OCI-LY7 (cell line): ENCODE measurements around the gene LIMS1. TPM values are rescaled to one million over a fixed set of nuclear protein-coding genes. Genes with fewer than 3 reads are reported as not detected.

Source experiments
- BruUV-seq: library from RNA; stranded (reverse); fragments of 400-500 nt; replicated peaks from 2 replicates; lab custom pipeline; 2021; lab: Mats Ljungman, UMichigan
- CTCF ChIA-PET: fragments of 300-600 bp; sonication (Branson Sonifier 250); formaldehyde crosslinking; loops from one replicate; lab custom pipeline; 2022; ENCODE audit warnings: antibody characterized with exemption; ENCODE audit not compliant: unreplicated experiment; lab: Charles Lee
- POLR2A ChIA-PET: fragments of 300-600 bp; sonication (Branson Sonifier 250); formaldehyde crosslinking; loops from one replicate; lab custom pipeline; 2022; ENCODE audit warnings: antibody characterized with exemption; lab: Charles Lee
- DNase-seq: peaks from one replicate; pipeline ENCODE4 v3.0.0-alpha.2; 2015; ENCODE audit warnings: low spot score
- H2AFZ ChIP-seq: fragments of 200-600 bp; sonication (generic), shearing (Covaris generic); 2 replicates; pipeline ENCODE4 v1.6.1; 2014; ENCODE audit warnings: mild to moderate bottlenecking, antibody characterized with exemption, low read length, moderate library complexity
- H3K27ac ChIP-seq: fragments of 200-600 bp; sonication (generic); 2 replicates; pipeline ENCODE4 v1.5.1; 2014; ENCODE audit warnings: mixed run types, low read depth, mild to moderate bottlenecking, moderate library complexity, low read length, inconsistent platforms; ENCODE audit not compliant: poor library complexity, severe bottlenecking
- H3K36me3 ChIP-seq: fragments of 200-600 bp; sonication (generic); 2 replicates; pipeline ENCODE4 v1.6.1; 2014; ENCODE audit warnings: mild to moderate bottlenecking, antibody characterized with exemption, low read length, moderate library complexity, mixed read lengths; ENCODE audit not compliant: insufficient read depth
- H3K4me1 ChIP-seq: fragments of 200-600 bp; sonication (generic); 2 replicates; pipeline ENCODE4 v1.5.1; 2014; ENCODE audit warnings: mild to moderate bottlenecking, low read length; ENCODE audit not compliant: insufficient read depth, poor library complexity, severe bottlenecking
- H3K4me2 ChIP-seq: fragments of 200-600 bp; sonication (generic); 2 replicates; pipeline ENCODE4 v1.6.1; 2014; ENCODE audit warnings: mild to moderate bottlenecking, low read length
- H3K4me3 ChIP-seq: fragments of 200-600 bp; sonication (generic); 2 replicates; pipeline ENCODE4 v1.5.1; 2014; ENCODE audit warnings: mild to moderate bottlenecking, low read depth, low read length; ENCODE audit not compliant: poor library complexity, severe bottlenecking
- H3K79me2 ChIP-seq: fragments of 200-600 bp; sonication (generic); 2 replicates; pipeline ENCODE4 v1.6.1; 2016; ENCODE audit warnings: low read depth, mild to moderate bottlenecking, low read length, moderate library complexity, mixed read lengths; ENCODE audit not compliant: insufficient read depth
- H3K9me2 ChIP-seq: fragments of 200-600 bp; sonication (generic); 2 replicates; pipeline ENCODE4 v1.6.1; 2016; ENCODE audit warnings: mild to moderate bottlenecking, low read length, mixed read lengths; ENCODE audit not compliant: insufficient read depth
- H3K9me3 ChIP-seq: fragments of 200-600 bp; sonication (generic); 2 replicates; pipeline ENCODE4 v1.6.1; 2014; ENCODE audit warnings: mild to moderate bottlenecking, mixed run types, low read length, mixed read lengths
- H4K20me1 ChIP-seq: fragments of 200-600 bp; sonication (generic); 2 replicates; pipeline ENCODE4 v1.6.1; 2014; ENCODE audit warnings: mild to moderate bottlenecking, antibody characterized with exemption, low read length, moderate library complexity, mixed read lengths; ENCODE audit not compliant: insufficient read depth
- EZH2phosphoT487 ChIP-seq: fragments of 200-600 bp; sonication (generic); IDR thresholded peaks from 2 replicates; pipeline ENCODE4 v1.6.1; 2018; ENCODE audit warnings: low read depth, borderline replicate concordance, mild to moderate bottlenecking, mixed run types, antibody characterized with exemption, low read length, moderate library complexity, mixed read lengths
- intact Hi-C: fragments of 100-400 bp; cut with micrococcal nuclease; formaldehyde crosslinking; loops from one replicate; pipeline ENCODE4 v1.10.0; 2022; ENCODE audit not compliant: unreplicated experiment
- total RNA-seq, 2 experiments: library from RNA; depleted of rRNA in 1 of 2; stranded (reverse); fragments of >200 nt in 1 of 2; shearing (Covaris generic) in 1 of 2; gene quantifications; 2 replicates each; pipeline ENCODE4 v1.2.3, GENCODE V29; 2014 to 2022
- TF ChIP-seq, protein P1 (sequence below): fragments of 200-600 bp; sonication (generic); conservative IDR thresholded peaks from 2 replicates; pipeline ENCODE4 v1.5.1; 2014; ENCODE audit warnings: mild to moderate bottlenecking, antibody characterized with exemption, low read length, moderate library complexity, mixed read lengths

LIMS1 gene
- total RNA-seq, 2 experiments from 2014 or later: 53.3 to 74.7 TPM

DNA sequence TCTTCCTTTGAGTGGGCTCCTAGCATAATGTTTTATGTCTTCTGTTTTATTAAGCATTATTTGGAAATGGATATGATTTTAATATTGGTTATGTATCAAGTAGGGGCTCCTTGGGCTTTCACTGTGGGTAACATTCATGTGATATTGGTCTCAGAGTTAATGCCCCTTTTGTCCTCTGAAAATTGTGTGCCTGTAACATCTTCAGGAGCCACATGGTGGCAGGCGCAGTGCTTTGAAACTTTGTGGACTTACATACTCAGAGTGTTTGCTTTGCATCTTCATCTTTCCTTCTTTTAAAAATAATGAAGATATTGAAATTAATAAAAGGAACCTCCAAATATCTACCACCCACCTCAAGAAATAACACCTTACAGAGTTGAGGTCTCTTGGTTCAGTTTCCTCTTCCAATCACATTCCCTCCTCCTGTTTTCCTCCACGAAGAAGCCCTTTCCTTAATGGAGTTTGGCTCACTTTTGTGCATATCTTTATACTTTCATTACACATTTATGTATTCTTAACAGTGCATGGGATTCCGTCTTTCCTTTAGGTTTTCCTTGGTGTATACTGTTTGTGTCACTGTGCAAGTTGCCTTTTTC, 73.5 kb downstream of the LIMS1 start:
- H3K4me2 ChIP-seq: peak overlapping the region; percentile 91
- no TSS peak for BruUV-seq
- H3K27ac ChIP-seq: no peak overlapping the region
- intact Hi-C loops: loop anchor here (1.0 kb wide), 1 partner anchor 28 kb away; no protein-coding TSS in a partner anchor
- H3K36me3 ChIP-seq: no peaks in the 10 kb centered on the region
- peaks cover 50% of the 10 kb centered on the region for H3K4me1 ChIP-seq
- TF ChIP-seq, protein P1, sequence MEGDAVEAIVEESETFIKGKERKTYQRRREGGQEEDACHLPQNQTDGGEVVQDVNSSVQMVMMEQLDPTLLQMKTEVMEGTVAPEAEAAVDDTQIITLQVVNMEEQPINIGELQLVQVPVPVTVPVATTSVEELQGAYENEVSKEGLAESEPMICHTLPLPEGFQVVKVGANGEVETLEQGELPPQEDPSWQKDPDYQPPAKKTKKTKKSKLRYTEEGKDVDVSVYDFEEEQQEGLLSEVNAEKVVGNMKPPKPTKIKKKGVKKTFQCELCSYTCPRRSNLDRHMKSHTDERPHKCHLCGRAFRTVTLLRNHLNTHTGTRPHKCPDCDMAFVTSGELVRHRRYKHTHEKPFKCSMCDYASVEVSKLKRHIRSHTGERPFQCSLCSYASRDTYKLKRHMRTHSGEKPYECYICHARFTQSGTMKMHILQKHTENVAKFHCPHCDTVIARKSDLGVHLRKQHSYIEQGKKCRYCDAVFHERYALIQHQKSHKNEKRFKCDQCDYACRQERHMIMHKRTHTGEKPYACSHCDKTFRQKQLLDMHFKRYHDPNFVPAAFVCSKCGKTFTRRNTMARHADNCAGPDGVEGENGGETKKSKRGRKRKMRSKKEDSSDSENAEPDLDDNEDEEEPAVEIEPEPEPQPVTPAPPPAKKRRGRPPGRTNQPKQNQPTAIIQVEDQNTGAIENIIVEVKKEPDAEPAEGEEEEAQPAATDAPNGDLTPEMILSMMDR: peak; percentile 97
- TF ChIP-seq EZH2phosphoT487: no peak
- no peaks in the 10 kb centered on the region for H3K9me2 ChIP-seq
- DNase-seq: peak; percentile 81
- no peak overlapping the region for H2AFZ ChIP-seq
- 0 out of 2 replicates have a peak, but pooled peaks cover 5% of the 10 kb centered on the region for H4K20me1 ChIP-seq
- POLR2A ChIA-PET: interaction anchor here (0.7 to 11.8 kb wide), 5 partner anchors 15 to 824 kb away, joined by 3 to 356 read pairs (median 4); no protein-coding TSS in a partner anchor
- peaks cover 16% of the 10 kb centered on the region; the same call in 1 of the 2 replicates for H3K79me2 ChIP-seq
- H3K4me3 ChIP-seq: no peak overlapping the region
- CTCF ChIA-PET: interaction anchor here (2.0 to 4.3 kb wide), 2 partner anchors 28 to 29 kb away, joined by 12 to 48 read pairs; no protein-coding TSS in a partner anchor
- no peaks in the 10 kb centered on the region for H3K9me3 ChIP-seq

DNA sequence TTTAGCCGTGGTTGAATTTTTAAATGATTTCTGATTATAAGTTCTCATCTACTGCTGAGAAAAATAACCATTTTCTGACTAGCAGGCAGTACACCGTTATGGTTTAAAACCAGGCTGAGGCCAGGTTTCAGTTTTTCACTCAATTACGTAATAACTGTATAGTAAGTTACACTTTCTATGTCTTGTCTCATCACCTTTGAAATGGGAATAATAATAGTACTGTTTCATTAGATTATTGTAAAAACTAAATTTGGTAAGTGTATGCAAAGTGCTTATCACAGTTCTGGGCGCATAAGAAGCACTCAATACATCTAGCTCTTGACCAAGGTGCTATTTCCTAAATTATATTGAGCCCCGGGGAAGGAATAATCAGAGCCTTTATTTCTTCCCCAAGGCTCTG, 76.8 kb downstream of the LIMS1 start:
- Histone ChIP-seq H3K36me3 (no peaks in the 10 kb centered on the region), H3K4me3 (peak overlapping the region; percentile 59), H3K27ac (peak overlapping the region; percentile 91), H3K4me1 (peaks cover 80% of the 10 kb centered on the region), H3K9me2 (no peaks in the 10 kb centered on the region), H3K79me2 (peaks cover 37% of the 10 kb centered on the region; the same call in 1 of the 2 replicates), H2AFZ (peak overlapping the region; percentile 60; the same call in 1 of the 2 replicates), H3K4me2 (peak overlapping the region; percentile 93), H4K20me1 (0 out of 2 replicates have a peak, but pooled peaks cover 5% of the 10 kb centered on the region), H3K9me3 (no peaks in the 10 kb centered on the region)
- intact Hi-C loops: no loop called here
- BruUV-seq: no TSS peak
- ChIA-PET CTCF (interaction anchor here (0.6 to 2.4 kb wide), 3 partner anchors 23 to 26 kb away, joined by 3 to 11 read pairs (median 8); no protein-coding TSS in a partner anchor), POLR2A (interaction anchor here (0.6 to 11.8 kb wide), 3 partner anchors 18 to 181 kb away, joined by 3 to 356 read pairs (median 3); no protein-coding TSS in a partner anchor)
- DNase-seq: no peak
- TF ChIP-seq EZH2phosphoT487: no peak
- TF ChIP-seq, protein P1: no peak
